Hepatocyte (in vitro differentiated cells): ENCODE data around the gene GNAI2.

Experiments
- CTCF ChIP-seq: fragments of 200-600 bp; sonication (generic); IDR thresholded peaks from 2 replicates; pipeline ENCODE4 v1.5.1; 2016; ENCODE audit warnings: antibody characterized with exemption, mild to moderate bottlenecking; ENCODE audit not compliant: poor library complexity
- EZH2 ChIP-seq: fragments of 200-600 bp; sonication (generic); IDR thresholded peaks from 2 replicates; pipeline ENCODE4 v1.6.1; 2016; ENCODE audit warnings: antibody characterized with exemption, mild to moderate bottlenecking, borderline replicate concordance
- EZH2phosphoT487 ChIP-seq: fragments of 200-600 bp; sonication (generic); IDR thresholded peaks from one replicate; pipeline ENCODE4 v1.6.1; 2018; ENCODE audit warnings: antibody characterized with exemption, mild to moderate bottlenecking, low read depth, moderate library complexity; ENCODE audit not compliant: unreplicated experiment, severe bottlenecking

DNA sequence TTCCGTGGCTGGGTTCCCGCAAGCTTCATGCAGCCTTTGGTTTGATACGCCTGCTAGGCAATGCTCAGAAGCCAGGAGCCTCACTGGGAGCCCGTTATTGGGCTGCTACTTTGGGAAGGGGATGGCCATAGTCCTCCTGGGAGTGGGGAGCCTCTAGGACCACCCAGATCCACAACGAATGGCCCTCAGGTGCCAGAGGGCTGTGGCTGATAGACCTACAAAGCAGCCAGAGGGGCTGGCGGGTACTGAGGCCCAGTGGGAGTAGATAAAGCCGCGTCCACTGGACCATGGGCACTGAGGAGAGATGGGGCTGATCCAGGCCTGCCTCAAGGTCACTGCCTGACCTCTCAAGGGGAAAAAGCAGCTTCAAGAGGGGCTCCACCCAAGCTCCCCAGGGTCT is 43.9 kb upstream of the GNAI2 start:
- TF ChIP-seq CTCF (no peak), EZH2phosphoT487 (no peak), EZH2 (no peak)
